ENCODE results near the gene LCNL1. TPM values are rescaled to one million over a fixed set of nuclear protein-coding genes. Genes with fewer than 3 reads are reported as not detected.

The LCNL1 gene
- total and polyA plus RNA-seq, 9 donors = 0.12 to 1.3 (median 0.42) TPM

- 60% methylated on average over 13 of the region's 15 CpGs for WGBS (ENCODE audit: insufficient coverage)
- H3K27me3 ChIP-seq (ENCODE audit: control insufficient read depth, insufficient read depth, low read length) = peaks cover 3% of the 10 kb centered on the region
- peaks cover 37% of the 10 kb centered on the region for H3K4me1 ChIP-seq (ENCODE audit: control insufficient read depth, insufficient read depth, low read length)
- H3K36me3 ChIP-seq (ENCODE audit: control insufficient read depth, insufficient read depth, low read length) = no peaks in the 10 kb centered on the region
- H3K9me3 ChIP-seq (replicated peaks; ENCODE audit: control insufficient read depth, low read depth, low read length) = no peaks in the 10 kb centered on the region
- no peak overlapping the region for H3K4me3 ChIP-seq (ENCODE audit: low read length)
- no peak for DNase-seq
- no peak overlapping the region for H3K27ac ChIP-seq (ENCODE audit: low read length)
These were observed 7.8 kb upstream of the LCNL1 start for GRCh38 chr9:136974817-136975535.

GRCh38 chr9:136975644-136976043 lies 7.1 kb upstream of the LCNL1 start:
- peak; percentile 57 for DNase-seq
- peaks cover 3% of the 10 kb centered on the region for H3K27me3 ChIP-seq (ENCODE audit: control insufficient read depth, insufficient read depth, low read length)
- H3K9me3 ChIP-seq (replicated peaks; ENCODE audit: control insufficient read depth, low read depth, low read length) = no peaks in the 10 kb centered on the region
- H3K36me3 ChIP-seq (ENCODE audit: control insufficient read depth, insufficient read depth, low read length) = no peaks in the 10 kb centered on the region
- WGBS (ENCODE audit: insufficient coverage) = 51% methylated on average over 7 of the region's 14 CpGs
- peaks cover 37% of the 10 kb centered on the region for H3K4me1 ChIP-seq (ENCODE audit: control insufficient read depth, insufficient read depth, low read length)
- no peak overlapping the region for H3K4me3 ChIP-seq (ENCODE audit: low read length)
- H3K27ac ChIP-seq (ENCODE audit: low read length) = no peak overlapping the region

GRCh38 chr9:136977223-136977622 lies 5.6 kb upstream of the LCNL1 start, which contains the start of gene PTGDS:
Gene PTGDS, plus strand, starts transcription at chr9:136977504. Its CDS starts 75 bp downstream, at chr9:136977579.
- WGBS (ENCODE audit: insufficient coverage) = 59% methylated on average over 9 of the region's 10 CpGs
- Histone ChIP-seq H3K4me3 (ENCODE audit: low read length) (peak within 1 kb of the TSS; percentile 37), H3K4me1 (ENCODE audit: control insufficient read depth, insufficient read depth, low read length) (peaks cover 37% of the 10 kb centered on the region), H3K27ac (ENCODE audit: low read length) (no peak within 1 kb of the TSS), H3K36me3 (ENCODE audit: control insufficient read depth, insufficient read depth, low read length) (no peaks in the 10 kb centered on the region), H3K27me3 (ENCODE audit: control insufficient read depth, insufficient read depth, low read length) (peaks cover 8% of the 10 kb centered on the region), H3K9me3 (replicated peaks; ENCODE audit: control insufficient read depth, low read depth, low read length) (no peaks in the 10 kb centered on the region)
- peak; percentile 71 for DNase-seq

- no peaks in the 10 kb centered on the region for H3K36me3 ChIP-seq (ENCODE audit: control insufficient read depth, insufficient read depth, low read length)
- 8% methylated on average over 31 of the region's 33 CpGs for WGBS (ENCODE audit: insufficient coverage)
These were observed 5.1 kb upstream of the LCNL1 start for GRCh38 chr9:136977649-136978072.

GRCh38 chr9:136978073-136978864 lies 4.5 kb upstream of the LCNL1 start:
- peaks cover 18% of the 10 kb centered on the region for H3K27me3 ChIP-seq (ENCODE audit: control insufficient read depth, insufficient read depth, low read length)

More at GRCh38 chr9:136977649-136978072, 5.1 kb upstream of the LCNL1 start:
- H3K27me3 ChIP-seq (ENCODE audit: control insufficient read depth, insufficient read depth, low read length) = peaks cover 12% of the 10 kb centered on the region
- H3K4me1 ChIP-seq (ENCODE audit: control insufficient read depth, insufficient read depth, low read length) = peaks cover 37% of the 10 kb centered on the region
- H3K27ac ChIP-seq (ENCODE audit: low read length) = no peak overlapping the region
- DNase-seq = no peak
- peak overlapping the region; percentile 37 for H3K4me3 ChIP-seq (ENCODE audit: low read length)
- no peaks in the 10 kb centered on the region for H3K9me3 ChIP-seq (replicated peaks; ENCODE audit: control insufficient read depth, low read depth, low read length)

GRCh38 chr9:136978865-136979544 lies 3.8 kb upstream of the LCNL1 start:
- H3K27ac ChIP-seq (ENCODE audit: low read length) = no peak overlapping the region
- H3K4me1 ChIP-seq (ENCODE audit: control insufficient read depth, insufficient read depth, low read length) = peaks cover 37% of the 10 kb centered on the region
- no peak overlapping the region for H3K4me3 ChIP-seq (ENCODE audit: low read length)
- WGBS (ENCODE audit: insufficient coverage) = 50% methylated on average over 28 of the region's 41 CpGs
- no peaks in the 10 kb centered on the region for H3K9me3 ChIP-seq (replicated peaks; ENCODE audit: control insufficient read depth, low read depth, low read length)
- H3K27me3 ChIP-seq (ENCODE audit: control insufficient read depth, insufficient read depth, low read length) = peaks cover 25% of the 10 kb centered on the region
- no peaks in the 10 kb centered on the region for H3K36me3 ChIP-seq (ENCODE audit: control insufficient read depth, insufficient read depth, low read length)
- no peak for DNase-seq

More at GRCh38 chr9:136978073-136978864, 4.5 kb upstream of the LCNL1 start:
- Histone ChIP-seq H3K36me3 (ENCODE audit: control insufficient read depth, insufficient read depth, low read length) (no peaks in the 10 kb centered on the region), H3K9me3 (replicated peaks; ENCODE audit: control insufficient read depth, low read depth, low read length) (no peaks in the 10 kb centered on the region), H3K4me3 (ENCODE audit: low read length) (peak overlapping the region; percentile 37), H3K4me1 (ENCODE audit: control insufficient read depth, insufficient read depth, low read length) (peaks cover 37% of the 10 kb centered on the region), H3K27ac (ENCODE audit: low read length) (no peak overlapping the region)
- under 1% methylated on average over 45 of the region's 78 CpGs for WGBS (ENCODE audit: insufficient coverage)
- peak; percentile 70 for DNase-seq

- WGBS (ENCODE audit: insufficient coverage) = 78% methylated on average over 21 of the region's 26 CpGs
- no peaks in the 10 kb centered on the region for H3K36me3 ChIP-seq (ENCODE audit: control insufficient read depth, insufficient read depth, low read length)
- H3K9me3 ChIP-seq (replicated peaks; ENCODE audit: control insufficient read depth, low read depth, low read length) = no peaks in the 10 kb centered on the region
- H3K4me1 ChIP-seq (ENCODE audit: control insufficient read depth, insufficient read depth, low read length) = peaks cover 34% of the 10 kb centered on the region
- H3K27ac ChIP-seq (ENCODE audit: low read length) = no peak overlapping the region
- no peak for DNase-seq
- peaks cover 35% of the 10 kb centered on the region for H3K27me3 ChIP-seq (ENCODE audit: control insufficient read depth, insufficient read depth, low read length)
- H3K4me3 ChIP-seq (ENCODE audit: low read length) = no peak overlapping the region
These were observed 2.8 kb upstream of the LCNL1 start for GRCh38 chr9:136979769-136980587.

GRCh38 chr9:136980669-136981478 lies 1.9 kb upstream of the LCNL1 start:
- Histone ChIP-seq H3K27ac (ENCODE audit: low read length) (no peak overlapping the region), H3K27me3 (ENCODE audit: control insufficient read depth, insufficient read depth, low read length) (peaks cover 44% of the 10 kb centered on the region), H3K9me3 (replicated peaks; ENCODE audit: control insufficient read depth, low read depth, low read length) (no peaks in the 10 kb centered on the region), H3K36me3 (ENCODE audit: control insufficient read depth, insufficient read depth, low read length) (no peaks in the 10 kb centered on the region), H3K4me3 (ENCODE audit: low read length) (no peak overlapping the region), H3K4me1 (ENCODE audit: control insufficient read depth, insufficient read depth, low read length) (peaks cover 31% of the 10 kb centered on the region)
- no peak for DNase-seq
- WGBS (ENCODE audit: insufficient coverage) = 87% methylated on average over 9 of the region's 16 CpGs

All from muscle of leg (tissue), 11 donors.